Caco-2 (cell line): ENCODE data around the gene TLCD5. TPM values are rescaled to one million over a fixed set of nuclear protein-coding genes. Genes with fewer than 3 reads are reported as not detected.

ENCODE experiments used
- BruUV-seq: library from RNA; stranded (reverse); fragments of 400-500 nt; replicated peaks from 2 replicates; lab custom pipeline; 2021; lab: Mats Ljungman, UMichigan
- CTCF ChIA-PET: fragments of 300-600 bp; sonication (Branson Sonifier 250); formaldehyde crosslinking; loops from one replicate; lab custom pipeline; 2022; ENCODE audit warnings: antibody characterized with exemption; lab: Charles Lee
- POLR2A ChIA-PET: fragments of 300-600 bp; sonication (Branson Sonifier 250); formaldehyde crosslinking; loops from one replicate; lab custom pipeline; 2022; ENCODE audit warnings: antibody characterized with exemption; lab: Charles Lee
- DNase-seq, 2 experiments: peaks; one replicate each; pipeline versions ENCODE4 v3.0.0 to v3.0.0-alpha.2; 2020 to 2022
- H3K27me3 ChIP-seq: replicated peaks from 2 replicates; pipeline ENCODE4 v1.6.0; 2011; ENCODE audit warnings: low read length; ENCODE audit not compliant: control insufficient read depth, insufficient read depth
- H3K36me3 ChIP-seq: 2 replicates; pipeline ENCODE4 v1.5.1; 2011; ENCODE audit warnings: low read length; ENCODE audit not compliant: control insufficient read depth, insufficient read depth
- H3K4me1 ChIP-seq: fragments of 250-450 bp; sonication (Bioruptor Pico); 2 replicates; pipeline ENCODE4 v1.5.1; 2020; ENCODE audit warnings: mild to moderate bottlenecking
- H3K4me3 ChIP-seq: 2 replicates; pipeline ENCODE4 v1.5.1; 2011; ENCODE audit warnings: low read depth, mild to moderate bottlenecking, control low read depth, low read length
- H3K9me3 ChIP-seq: fragments of 250-450 bp; sonication (Bioruptor Pico); 2 replicates; pipeline ENCODE4 v1.5.1; 2020; ENCODE audit warnings: mild to moderate bottlenecking, moderate library complexity
- H3K27ac Mint-ChIP-seq: one replicate; pipeline ENCODE4 v1.8.0; 2022; ENCODE audit warnings: mixed read lengths; ENCODE audit not compliant: unreplicated experiment
- H3K27me3 Mint-ChIP-seq: one replicate; pipeline ENCODE4 v1.8.0; 2022; ENCODE audit warnings: mixed read lengths; ENCODE audit not compliant: insufficient read depth, unreplicated experiment
- H3K36me3 Mint-ChIP-seq: one replicate; pipeline ENCODE4 v1.8.0; 2022; ENCODE audit warnings: mild to moderate bottlenecking, mixed read lengths; ENCODE audit not compliant: insufficient read depth, unreplicated experiment
- H3K4me1 Mint-ChIP-seq: one replicate; pipeline ENCODE4 v1.8.0; 2022; ENCODE audit warnings: low read depth, mixed read lengths; ENCODE audit not compliant: unreplicated experiment
- H3K4me3 Mint-ChIP-seq: one replicate; pipeline ENCODE4 v1.8.0; 2022; ENCODE audit warnings: mild to moderate bottlenecking, moderate library complexity, mixed read lengths; ENCODE audit not compliant: unreplicated experiment
- H3K9me3 Mint-ChIP-seq: one replicate; pipeline ENCODE4 v1.8.0; 2022; ENCODE audit warnings: mixed read lengths; ENCODE audit not compliant: unreplicated experiment
- intact Hi-C: fragments of 100-400 bp; cut with micrococcal nuclease; formaldehyde crosslinking; loops from one replicate; pipeline ENCODE4 v1.10.0; 2022; ENCODE audit not compliant: unreplicated experiment
- total RNA-seq: library from RNA; stranded (reverse); gene quantifications from 2 replicates; pipeline ENCODE4 v1.2.3, GENCODE V29; 2022
- TF ChIP-seq, protein P1 (sequence below), 2 experiments: fragments of 200-600 bp in 1 of 2; IDR thresholded peaks; 1 replicate in 1 of 2; 2 replicates in 1 of 2; pipeline versions ENCODE4 v1.5.1 to v1.8.0; 2011 to 2022; ENCODE audit warnings: antibody characterized with exemption in 1 of 2, control low read depth in 1 of 2, inconsistent platforms in 1 of 2, low read depth in 1 of 2, low read length in 1 of 2, mild to moderate bottlenecking in 1 of 2, moderate library complexity in 1 of 2; ENCODE audit not compliant: insufficient read depth in 1 of 2, severe bottlenecking in 1 of 2, unreplicated experiment in 1 of 2

The TLCD5 gene
- total RNA-seq, 1 experiment from 2014 or later, result 11.8 TPM

DNA sequence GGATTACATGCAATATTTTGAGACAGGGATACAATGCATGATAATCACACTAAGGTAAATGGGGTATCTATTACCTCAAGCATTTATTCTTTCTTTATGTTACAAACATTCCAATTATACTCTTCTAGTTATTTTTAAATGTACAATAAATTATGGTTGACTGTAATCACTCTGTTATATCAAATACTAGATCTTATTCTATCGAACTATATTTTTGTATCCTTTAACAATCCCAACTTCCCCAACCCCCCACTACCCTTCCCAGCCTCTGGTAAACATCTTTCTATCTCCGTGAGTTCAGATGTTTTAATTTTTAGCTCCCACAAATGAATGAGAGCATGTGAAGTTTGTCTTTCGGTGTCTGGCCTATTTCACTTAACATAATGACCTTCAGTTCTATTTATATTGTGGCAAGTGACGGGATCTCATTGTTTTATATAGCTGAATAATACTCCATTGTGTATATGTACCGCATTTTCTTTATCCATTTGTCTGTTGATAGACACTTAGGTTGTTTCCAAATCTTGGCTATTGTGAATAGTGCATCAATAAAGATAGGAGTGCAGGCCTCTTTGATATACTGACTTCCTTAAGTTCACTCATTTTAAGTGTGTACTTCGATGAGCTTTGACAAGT, 51.6 kb downstream of the TLCD5 start:
- no peaks in the 10 kb centered on the region for H3K27me3 ChIP-seq
- POLR2A ChIA-PET, result interaction anchor here (1.0 kb wide), 1 partner anchor 39 kb away, joined by 3 read pairs; no protein-coding TSS in a partner anchor
- DNase-seq, result no peak
- no peak overlapping the region for H3K4me3 ChIP-seq
- CTCF ChIA-PET, result no interaction called here
- H3K27ac Mint-ChIP-seq, result no peak overlapping the region
- no peaks in the 10 kb centered on the region for H3K27me3 Mint-ChIP-seq
- no peaks in the 10 kb centered on the region for H3K36me3 ChIP-seq
- peaks cover 18% of the 10 kb centered on the region for H3K4me1 Mint-ChIP-seq
- no TSS peak for BruUV-seq
- H3K36me3 Mint-ChIP-seq, result peaks cover 6% of the 10 kb centered on the region
- intact Hi-C loops, result no loop called here
- peaks cover 3% of the 10 kb centered on the region; the same call in 1 of the 2 replicates for H3K9me3 ChIP-seq
- no peak overlapping the region for H3K4me3 Mint-ChIP-seq
- TF ChIP-seq, protein P1, sequence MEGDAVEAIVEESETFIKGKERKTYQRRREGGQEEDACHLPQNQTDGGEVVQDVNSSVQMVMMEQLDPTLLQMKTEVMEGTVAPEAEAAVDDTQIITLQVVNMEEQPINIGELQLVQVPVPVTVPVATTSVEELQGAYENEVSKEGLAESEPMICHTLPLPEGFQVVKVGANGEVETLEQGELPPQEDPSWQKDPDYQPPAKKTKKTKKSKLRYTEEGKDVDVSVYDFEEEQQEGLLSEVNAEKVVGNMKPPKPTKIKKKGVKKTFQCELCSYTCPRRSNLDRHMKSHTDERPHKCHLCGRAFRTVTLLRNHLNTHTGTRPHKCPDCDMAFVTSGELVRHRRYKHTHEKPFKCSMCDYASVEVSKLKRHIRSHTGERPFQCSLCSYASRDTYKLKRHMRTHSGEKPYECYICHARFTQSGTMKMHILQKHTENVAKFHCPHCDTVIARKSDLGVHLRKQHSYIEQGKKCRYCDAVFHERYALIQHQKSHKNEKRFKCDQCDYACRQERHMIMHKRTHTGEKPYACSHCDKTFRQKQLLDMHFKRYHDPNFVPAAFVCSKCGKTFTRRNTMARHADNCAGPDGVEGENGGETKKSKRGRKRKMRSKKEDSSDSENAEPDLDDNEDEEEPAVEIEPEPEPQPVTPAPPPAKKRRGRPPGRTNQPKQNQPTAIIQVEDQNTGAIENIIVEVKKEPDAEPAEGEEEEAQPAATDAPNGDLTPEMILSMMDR (IDR thresholded peaks at IDR 0.05; ENCODE audit: insufficient read depth in 1 of 2, low read depth in 1 of 2, low read length in 1 of 2, severe bottlenecking in 1 of 2, unreplicated experiment in 1 of 2), result no peak
- peaks cover 14% of the 10 kb centered on the region for H3K9me3 Mint-ChIP-seq
- H3K4me1 ChIP-seq, result peaks cover 13% of the 10 kb centered on the region

DNA sequence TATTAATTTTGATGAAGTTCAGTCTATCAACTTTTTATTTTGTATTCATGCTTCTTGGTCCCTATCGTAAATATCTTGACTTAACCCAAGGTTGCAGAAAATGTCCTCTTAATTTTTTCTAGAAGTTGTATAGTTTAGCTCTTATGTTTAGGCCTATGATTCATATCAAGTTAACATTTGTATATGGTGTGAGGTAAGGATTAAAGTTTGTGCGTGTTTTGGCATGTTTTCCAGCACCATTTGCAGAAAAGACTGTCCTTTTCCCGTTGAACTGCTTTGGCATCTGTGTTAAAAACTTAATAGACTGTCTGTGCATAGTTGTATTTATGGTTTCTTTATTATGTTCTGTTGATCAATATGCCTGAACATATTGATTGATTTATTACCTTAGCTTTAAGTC, 53.4 kb downstream of the TLCD5 start:
- TF ChIP-seq, protein P1 (IDR thresholded peaks at IDR 0.05; ENCODE audit: insufficient read depth in 1 of 2, low read depth in 1 of 2, low read length in 1 of 2, severe bottlenecking in 1 of 2, unreplicated experiment in 1 of 2), result no peak
- peaks cover 10% of the 10 kb centered on the region for H3K9me3 ChIP-seq
- Mint-ChIP-seq H3K27ac (no peak overlapping the region), H3K9me3 (peaks cover 32% of the 10 kb centered on the region), H3K4me3 (no peak overlapping the region), H3K4me1 (peaks cover 10% of the 10 kb centered on the region), H3K27me3 (no peaks in the 10 kb centered on the region), H3K36me3 (peaks cover 11% of the 10 kb centered on the region)
- intact Hi-C loops, result no loop called here
- CTCF ChIA-PET, result no interaction called here
- no TSS peak for BruUV-seq
- H3K4me1 ChIP-seq, result no peaks in the 10 kb centered on the region
- POLR2A ChIA-PET, result no interaction called here
- no peaks in the 10 kb centered on the region for H3K36me3 ChIP-seq
- H3K27me3 ChIP-seq, result no peaks in the 10 kb centered on the region
- H3K4me3 ChIP-seq, result no peak overlapping the region
- no peak for DNase-seq

DNA sequence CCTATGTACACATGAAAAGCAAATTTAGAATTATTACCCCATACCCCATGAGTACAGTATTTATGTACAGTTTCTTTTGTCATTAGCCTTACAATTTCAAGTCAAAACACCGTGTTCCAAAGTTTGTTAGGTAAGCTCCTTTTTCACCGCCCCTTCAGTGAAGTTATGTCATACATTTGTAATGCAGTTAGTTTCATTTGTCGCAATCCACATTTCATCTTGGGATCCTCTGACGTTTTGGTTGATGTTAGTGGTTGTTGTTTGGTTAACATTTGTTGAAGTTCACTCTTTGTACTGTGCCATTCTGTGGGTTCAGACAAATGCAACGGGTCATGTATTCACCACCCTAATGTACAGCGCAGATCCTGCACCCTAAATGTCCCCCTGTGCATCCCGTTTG, 56.3 kb downstream of the TLCD5 start:
- TF ChIP-seq, protein P1 (IDR thresholded peaks at IDR 0.05; ENCODE audit: insufficient read depth in 1 of 2, low read depth in 1 of 2, low read length in 1 of 2, severe bottlenecking in 1 of 2, unreplicated experiment in 1 of 2), result no peak
- intact Hi-C loops, result no loop called here
- Histone ChIP-seq H3K27me3 (no peaks in the 10 kb centered on the region), H3K4me3 (no peak overlapping the region), H3K36me3 (no peaks in the 10 kb centered on the region), H3K4me1 (no peaks in the 10 kb centered on the region), H3K9me3 (peaks cover 10% of the 10 kb centered on the region)
- no peaks in the 10 kb centered on the region for H3K27me3 Mint-ChIP-seq
- DNase-seq, result no peak
- H3K36me3 Mint-ChIP-seq, result peaks cover 11% of the 10 kb centered on the region
- BruUV-seq, result no TSS peak
- CTCF ChIA-PET, result no interaction called here
- POLR2A ChIA-PET, result no interaction called here
- H3K9me3 Mint-ChIP-seq, result peaks cover 32% of the 10 kb centered on the region
- H3K4me1 Mint-ChIP-seq, result peaks cover 10% of the 10 kb centered on the region
- H3K4me3 Mint-ChIP-seq, result no peak overlapping the region
- no peak overlapping the region for H3K27ac Mint-ChIP-seq

Other genes with a start within 250 kb of the TLCD5 start
- 4.3 TPM in 2 replicates for gene TRIM29, start 187.2 kb upstream of the TLCD5 start, total RNA-seq
- gene OAF, start 114.3 kb upstream of the TLCD5 start, total RNA-seq, result 30.3 and 31.3 TPM in 2 replicates
- not detected in 2 replicates for gene POU2F3, start 85.2 kb upstream of the TLCD5 start, total RNA-seq
- gene ARHGEF12, start 11.1 kb downstream of the TLCD5 start, total RNA-seq, result 89.2 and 89.3 TPM in 2 replicates
- gene GRIK4, start 186.4 kb downstream of the TLCD5 start, total RNA-seq, result 2.0 and 3.6 TPM in 2 replicates